HG02938 (cell line): ENCODE measurements around the gene TBKBP1.
"Not testable (repeated sequence)": the region's sequence is repeated elsewhere in the genome, so short reads cannot be mapped to it uniquely, and the experiment has no call there.

ENCODE experiments used
- ATAC-seq: cut with Tn5 transposase; IDR thresholded peaks from one replicate; pipeline ENCODE4 v1.9.1; 2021; ENCODE audit warnings: mild to moderate bottlenecking, moderate library complexity; ENCODE audit not compliant: unreplicated experiment

Gene TBKBP1

DNA sequence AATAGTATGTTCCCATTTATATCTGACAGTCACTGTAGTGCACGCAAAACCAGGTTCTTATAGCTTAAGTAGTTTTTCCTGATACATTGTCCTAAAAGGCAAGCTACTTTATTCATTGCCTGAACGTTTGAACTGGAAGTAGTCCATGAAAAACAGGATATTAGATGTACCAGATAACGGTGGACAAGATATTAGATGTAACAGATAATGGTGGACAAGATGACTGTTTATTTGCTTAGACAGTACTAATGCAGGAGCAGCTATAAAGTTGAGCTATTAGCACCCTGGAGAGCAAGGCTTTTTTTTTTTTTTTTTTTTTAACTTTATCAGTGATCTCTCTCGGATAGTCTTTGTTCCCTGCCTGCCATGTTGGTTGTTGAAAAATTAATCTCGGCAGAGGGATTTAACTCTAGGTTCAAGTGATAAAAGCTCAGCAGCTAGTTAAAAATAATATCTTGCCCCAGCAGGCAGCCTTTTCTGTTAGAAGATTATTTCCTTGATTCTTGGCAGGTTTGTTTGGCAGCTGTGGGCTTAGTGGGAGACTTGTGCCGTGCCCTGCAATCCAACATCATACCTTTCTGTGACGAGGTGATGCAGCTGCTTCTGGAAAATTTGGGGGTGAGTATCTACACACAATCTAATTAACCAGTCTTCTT is 17.3 kb upstream of the TBKBP1 start:
- ATAC-seq, result no peak

DNA sequence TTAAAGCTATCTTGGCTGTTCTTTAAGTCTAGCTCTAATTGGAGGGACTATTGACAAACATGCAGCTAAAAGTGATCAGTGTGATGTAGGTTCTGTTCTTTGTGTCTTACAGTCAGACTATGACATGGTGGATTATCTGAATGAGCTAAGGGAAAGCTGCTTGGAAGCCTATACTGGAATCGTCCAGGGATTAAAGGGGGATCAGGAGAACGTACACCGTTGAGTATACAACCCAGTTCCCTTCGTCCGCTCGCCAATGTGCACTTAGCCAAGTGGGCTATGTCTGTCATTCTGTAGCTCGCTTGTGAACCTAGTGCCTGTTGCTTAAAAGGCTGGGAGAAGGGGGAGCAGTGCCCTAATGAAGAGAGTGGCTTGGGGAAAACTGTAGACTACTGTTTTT is 15.8 kb upstream of the TBKBP1 start:
- ATAC-seq, result no peak

DNA sequence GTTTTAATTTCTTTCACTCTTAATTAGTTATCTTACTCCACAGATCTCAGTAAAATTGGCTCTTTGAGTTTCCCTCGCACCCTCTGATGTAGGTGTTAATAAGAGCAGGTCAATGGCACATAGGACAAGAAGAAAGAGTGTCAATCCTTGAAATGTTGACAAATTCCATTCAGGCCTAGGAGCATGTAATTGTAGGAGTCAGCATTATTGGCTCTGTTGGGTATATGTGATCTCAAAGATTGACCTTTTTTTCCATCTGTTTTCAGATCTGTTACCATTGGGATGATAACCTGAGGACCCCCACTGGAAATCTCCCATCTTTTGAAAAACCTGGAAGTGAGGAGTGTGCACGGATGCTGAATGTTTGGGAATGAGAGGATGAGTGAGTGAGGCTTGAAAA is 11.8 kb upstream of the TBKBP1 start:
- no peak for ATAC-seq

DNA sequence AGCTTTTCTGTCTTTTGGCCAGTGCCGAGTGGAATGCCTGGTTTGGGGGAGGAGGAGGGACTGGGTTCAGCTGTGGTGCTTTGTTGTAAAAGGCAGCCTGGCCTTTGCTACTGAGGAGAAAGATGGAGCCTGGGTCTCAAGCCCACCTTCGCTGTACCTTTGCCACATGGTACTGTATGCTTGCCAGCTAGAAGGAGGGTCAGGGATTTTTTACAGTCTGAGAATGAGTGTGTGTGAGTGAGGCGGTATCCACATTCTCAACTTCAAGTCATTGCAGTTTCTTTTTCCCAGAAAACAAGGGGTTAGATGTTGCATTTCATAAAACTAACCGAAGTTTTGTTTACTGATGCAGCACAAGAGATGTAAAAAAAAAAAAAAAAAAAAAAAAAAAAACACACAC is 11.2 kb upstream of the TBKBP1 start:
- ATAC-seq, result not testable (repeated sequence)

DNA sequence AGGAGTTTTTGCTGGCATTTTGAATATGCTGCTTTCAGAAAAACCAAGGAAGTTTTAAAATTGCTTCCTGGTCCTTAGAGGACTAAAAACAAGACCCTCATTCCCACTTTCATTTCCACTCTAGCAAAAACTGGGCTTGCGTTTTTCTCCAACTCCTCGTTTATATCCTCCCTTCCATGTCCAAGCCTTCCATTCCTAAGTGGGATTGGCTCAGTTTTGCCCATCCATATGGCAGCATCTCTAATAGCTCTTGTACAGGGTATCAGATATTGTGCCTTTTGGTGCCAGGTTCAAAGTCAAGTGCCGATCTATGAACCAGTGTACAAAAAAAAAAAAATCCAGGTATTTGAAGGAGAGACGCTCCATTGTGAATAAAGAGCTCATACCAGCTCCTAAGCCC is 9.9 kb upstream of the TBKBP1 start:
- no peak for ATAC-seq

DNA sequence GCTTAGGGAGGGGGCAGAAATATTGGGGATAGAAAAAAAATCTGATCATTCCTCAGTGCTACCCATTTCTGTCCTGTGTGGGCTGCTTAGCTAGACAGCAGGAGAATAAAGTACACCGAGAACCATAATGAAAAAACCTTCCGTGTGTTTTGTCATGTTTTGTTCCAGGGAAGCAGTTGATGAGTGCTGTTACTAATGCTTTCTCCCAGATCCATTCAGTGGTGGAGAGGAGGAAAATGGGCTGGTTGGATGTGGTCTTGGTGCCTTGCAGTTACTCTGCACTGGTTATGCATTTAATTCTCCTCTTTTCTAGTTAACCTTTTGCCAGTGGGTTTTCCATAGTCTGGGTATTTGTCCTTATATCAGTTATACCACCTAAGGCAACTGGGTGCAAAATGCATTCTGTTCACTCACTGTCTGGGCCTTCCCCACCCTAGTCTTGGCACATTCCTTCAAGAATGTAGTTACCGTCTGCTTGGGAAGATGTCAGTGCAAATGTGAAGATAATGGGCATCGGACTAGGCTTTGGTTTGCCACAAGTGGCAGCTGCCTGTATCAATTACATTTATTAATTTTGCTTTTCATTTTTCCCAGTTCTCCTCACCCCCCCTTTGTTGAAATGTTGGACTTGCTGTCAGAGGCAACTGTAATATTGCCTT is 9.3 kb upstream of the TBKBP1 start:
- no peak for ATAC-seq

DNA sequence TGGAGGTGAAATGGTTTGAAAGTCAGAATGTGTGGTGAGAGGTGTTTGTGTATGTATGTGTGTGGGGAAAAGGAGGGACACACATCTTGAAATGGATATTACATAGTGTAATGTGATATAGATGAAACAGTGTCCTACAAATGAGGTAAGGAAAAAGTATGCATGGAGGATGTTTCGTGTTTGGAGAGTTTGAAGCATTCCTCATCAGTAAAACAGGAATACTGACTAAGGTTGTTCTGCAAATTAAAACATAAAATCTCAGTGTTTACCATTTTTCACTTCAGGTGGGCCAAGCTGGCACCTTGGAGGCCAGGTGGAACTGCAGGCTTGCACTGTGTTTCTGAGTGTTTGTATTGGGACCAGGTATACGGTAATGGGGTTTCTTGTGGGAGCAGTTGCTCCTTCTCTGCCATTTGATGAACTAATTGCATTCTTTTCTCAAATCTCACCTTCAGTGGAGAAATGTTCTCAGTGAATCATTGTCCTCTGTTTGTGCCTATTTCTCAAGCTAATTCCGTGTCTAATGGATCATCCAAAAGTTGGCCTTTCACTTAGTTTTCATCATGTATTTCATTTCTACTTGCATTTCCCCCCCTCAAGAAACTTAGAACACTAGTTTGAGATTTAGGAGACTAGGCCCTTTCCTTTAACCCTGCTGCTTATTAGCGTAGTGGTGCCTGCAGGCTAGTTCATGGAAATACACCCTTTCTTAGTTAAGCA is 8.2 kb upstream of the TBKBP1 start:
- ATAC-seq, result no peak

DNA sequence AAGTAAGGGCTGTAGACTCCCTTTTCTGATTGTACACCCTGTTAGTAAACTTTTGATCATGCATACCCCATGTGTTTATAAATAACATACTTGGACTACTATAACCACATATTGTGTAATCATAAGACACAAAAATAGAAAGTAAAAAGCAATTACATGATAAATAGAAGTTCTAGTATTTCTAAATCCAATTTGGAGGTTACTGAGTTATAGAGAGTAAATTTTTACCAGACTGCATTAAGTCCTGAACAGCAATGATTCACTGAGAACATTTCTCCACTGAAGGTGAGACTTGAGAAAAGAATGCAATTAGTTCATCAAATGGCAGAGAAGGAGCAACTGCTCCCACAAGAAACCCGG is 7.7 kb upstream of the TBKBP1 start:
- ATAC-seq, result no peak

DNA sequence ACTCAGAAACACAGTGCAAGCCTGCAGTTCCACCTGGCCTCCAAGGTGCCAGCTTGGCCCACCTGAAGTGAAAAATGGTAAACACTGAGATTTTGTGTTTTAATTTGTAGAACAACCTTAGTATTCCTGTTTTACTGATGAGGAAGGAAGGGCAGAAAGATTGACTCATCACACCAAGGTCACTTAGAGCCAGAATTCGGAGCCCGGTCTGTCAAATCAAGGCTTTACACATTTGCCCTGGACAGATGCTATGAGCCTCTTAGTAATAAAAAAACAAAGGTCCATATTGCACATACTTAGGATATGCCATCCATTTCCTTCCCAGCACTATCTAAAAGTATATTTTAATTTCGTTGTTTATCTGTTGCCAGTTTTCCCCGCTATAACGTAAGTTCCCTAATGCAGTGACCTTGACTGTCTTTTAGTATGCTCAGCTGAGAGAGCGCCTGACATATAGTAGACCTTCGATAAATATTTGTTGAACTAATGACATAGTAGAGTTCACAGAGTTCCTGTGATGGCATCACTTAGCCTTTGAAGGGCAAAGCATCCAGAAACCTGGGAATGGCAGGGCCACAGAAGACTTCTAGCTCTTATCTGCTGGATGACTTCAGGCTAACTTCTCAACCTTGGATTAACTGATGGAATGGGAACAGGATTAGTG is 7.2 kb upstream of the TBKBP1 start:
- no peak for ATAC-seq

DNA sequence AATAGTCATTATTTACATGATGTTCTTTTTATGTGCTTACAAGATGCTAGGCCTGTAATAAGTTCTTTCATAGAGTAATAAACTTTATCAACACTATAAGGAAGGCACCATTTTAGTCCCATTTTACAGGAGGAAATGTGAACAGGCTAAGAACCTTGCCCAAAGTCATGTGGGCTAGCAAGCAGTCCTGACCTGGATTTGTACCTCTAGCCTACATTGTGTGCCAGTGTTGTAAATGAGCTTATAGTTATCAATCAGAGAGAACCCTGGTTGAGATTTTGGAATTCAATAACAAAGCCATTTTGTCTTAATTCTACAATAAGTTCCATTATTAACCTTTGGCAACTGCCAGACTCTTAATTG is 6.7 kb upstream of the TBKBP1 start:
- ATAC-seq, result no peak

DNA sequence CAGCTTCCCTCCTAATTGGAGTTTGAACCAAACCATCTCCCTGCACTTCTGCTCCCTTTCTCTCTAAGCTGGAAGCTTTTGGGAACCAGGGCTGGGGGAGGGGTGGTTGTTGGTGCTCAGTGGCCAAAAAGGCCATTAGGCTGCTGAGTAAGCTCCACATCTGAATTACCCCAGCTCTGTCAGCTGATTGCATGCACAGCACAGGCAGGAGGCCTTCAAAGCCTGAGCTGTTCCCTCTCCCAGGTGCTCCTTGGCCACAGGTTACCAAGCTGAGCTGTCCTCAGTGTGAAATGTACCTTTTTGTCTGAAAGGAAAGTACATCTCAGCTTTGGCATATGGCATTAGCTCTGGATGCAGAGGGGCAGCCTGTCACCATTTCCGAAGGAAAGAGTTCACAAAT is 6.2 kb upstream of the TBKBP1 start:
- ATAC-seq, result no peak

DNA sequence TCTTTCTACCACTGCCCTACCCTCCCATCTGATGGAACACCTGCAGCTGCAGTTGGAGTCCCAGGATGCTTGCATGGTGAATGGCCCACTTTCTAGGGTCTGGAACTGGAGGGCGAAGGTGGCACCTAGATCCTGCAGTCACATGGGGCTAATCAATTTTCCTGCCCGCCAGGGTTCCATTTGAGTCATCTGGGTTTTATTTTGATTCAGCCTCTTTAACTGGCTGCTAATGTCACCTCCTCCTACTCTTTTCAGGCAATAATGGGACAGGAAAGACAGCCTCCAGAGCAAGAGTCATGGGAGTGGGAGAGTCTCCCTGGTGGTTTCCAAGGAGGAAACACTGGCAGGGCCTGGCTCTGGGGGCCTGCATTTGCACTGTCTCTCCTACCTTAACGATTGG is 3.8 kb upstream of the TBKBP1 start:
- no peak for ATAC-seq

DNA sequence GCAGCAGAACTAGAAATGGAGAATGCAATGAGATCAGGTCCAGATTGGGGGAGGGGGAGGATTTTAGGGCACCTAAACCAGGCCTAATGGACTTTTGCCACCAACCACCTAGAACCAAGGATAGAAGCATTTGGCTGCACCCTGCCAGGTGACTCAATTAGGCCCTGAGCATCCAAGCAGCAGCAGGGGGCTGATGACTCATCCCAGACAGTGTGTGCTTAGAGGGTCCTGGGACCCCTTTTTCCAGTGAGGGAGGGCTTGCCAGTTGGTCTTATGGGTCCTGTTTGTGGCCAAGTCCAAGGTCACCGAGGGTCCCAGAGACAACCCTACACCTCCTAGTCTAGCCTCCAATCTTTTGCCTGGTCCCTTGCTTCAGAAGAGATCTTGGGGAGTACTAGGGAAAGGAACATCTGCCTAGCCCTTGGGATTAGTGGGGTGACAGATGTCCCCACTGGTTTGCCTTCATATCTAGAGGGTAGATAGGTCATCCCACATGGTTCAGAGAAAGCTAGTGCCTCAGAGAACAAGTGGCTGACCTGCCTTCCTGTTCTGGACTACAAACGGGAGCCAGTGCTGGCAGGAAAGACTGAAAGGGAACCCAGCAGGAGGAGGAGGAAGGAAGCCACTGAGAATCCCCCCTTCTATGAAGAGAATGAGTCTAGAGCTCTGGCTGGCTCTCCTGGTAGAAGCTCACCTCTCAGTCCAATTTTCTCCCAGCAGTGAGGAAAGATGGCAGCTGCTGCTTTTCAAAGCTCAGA is 1.6 kb upstream of the TBKBP1 start:
- no peak for ATAC-seq

DNA sequence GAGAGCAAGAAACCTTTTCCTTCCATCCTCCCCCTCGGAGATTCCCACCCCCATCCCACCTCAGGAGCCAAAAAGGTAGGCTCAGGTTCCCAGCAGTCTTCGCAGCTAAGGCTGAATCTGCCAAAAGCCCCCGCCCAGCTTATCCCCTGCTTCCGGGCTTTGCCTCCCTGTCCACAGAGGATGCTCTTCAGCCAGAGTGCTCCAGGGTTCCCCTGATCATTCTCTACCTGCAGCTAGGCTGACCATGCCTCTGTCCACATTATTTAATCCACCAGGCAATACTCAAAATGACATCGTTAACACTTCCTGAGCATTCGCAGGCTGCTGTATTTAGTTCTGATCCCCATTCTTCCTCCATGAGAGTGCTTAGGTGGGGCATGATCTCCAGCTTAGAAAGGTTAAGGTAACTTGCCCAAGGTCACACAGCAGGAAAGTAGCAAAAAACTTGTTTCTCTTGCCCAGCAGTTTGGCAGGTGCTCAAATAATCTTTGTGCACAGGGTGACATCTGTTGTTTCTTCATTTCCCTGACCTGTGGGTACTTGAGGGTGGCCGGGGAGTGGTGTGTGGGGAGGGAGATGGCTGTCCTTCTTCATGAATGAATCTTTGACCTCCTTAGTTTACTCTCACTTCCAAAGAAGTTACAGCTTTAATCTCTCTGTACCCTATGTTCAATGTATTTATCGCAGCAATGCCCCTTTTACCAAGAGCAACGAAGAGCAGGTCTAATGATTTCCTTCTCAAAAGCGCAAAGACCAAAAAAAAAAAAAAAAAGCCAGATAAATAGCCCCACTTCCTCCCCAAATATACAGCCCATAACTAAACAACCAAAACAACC is 848 bp upstream of the TBKBP1 start:
- ATAC-seq, result no peak

DNA sequence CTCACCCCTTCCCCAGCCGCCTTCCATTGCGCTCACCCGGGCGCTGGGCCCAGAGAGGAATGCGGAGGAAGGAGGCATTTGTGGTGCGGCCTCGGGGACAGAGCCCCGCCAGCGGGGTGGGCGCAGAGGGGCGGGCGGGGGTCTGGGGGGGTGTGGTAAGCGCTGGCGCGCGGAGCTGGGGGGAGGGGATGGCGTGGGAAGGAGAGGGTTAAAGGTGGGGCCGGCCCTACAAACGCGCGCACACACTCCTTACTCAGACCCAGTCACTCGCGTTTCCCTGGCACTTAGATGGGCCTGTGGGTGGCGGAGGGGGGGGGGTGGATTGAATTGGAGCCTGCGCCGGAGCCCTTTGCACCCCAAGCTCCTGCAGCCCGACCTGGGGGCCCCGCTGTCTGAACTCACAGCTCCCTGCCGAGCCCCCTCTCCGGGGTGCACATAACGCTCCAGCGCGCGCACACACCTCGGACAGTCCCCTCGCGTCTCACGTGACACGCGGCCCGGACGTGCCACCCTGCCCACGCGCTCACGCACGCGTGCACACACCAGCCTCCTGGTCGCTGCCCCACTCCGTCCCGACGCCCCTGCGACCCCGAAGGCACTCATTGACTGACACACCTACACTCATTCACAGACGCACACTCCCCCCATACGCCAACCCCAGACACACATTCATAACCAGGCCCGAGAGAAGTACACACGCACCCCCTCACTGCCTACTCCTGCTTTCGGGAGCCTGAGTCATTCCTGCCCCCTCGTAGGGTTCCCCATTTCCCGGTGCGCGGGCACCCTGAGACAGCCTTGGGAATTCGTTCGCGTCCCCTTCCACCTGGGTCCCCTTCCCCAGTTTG is 844 bp downstream of the TBKBP1 start:
- ATAC-seq, result no peak

DNA sequence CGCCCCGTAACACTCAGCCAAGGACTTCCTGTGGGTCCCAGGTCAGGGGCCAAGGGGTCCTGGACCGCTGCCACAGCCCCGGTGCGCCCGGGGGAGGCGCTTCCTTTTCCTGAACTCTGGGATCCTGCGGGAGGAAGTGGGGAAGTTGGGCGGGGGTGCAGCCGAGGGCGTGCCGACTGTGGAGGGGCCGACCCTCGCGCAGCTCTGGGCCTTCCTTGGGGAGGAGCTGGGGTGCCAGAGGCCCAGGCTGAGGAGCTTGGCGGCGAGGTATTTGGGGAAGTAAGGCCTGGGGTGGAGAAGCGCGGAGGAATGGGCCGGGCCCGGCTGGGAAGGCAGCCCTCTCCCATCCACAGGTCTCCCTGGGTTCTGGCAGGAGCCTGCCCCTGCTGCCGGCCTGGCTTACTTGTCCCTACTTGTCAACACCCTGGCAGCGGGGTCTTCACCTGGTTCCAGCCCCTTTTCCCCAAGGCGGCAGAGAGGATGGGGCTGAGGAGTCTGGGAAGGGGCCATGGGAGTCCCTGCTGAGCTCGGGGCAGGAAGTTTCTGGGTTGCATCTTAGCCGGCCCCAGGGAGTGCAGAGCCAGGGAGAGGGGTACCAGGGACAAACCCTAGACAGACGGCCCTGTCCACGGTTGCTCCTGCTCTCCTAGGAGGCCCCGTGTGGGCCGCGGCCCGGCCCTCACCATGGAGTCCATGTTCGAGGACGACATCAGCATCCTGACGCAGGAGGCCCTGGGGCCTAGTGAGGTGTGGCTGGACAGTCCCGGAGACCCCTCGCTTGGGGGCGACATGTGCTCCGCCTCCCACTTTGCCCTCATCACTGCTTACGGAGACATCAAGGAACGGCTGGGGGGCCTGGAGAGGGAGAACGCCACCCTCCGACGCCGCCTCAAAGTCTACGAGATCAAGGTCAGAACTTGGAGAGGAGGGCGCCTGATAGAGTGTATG is 1.7 kb downstream of the TBKBP1 start:
- ATAC-seq, result no peak

DNA sequence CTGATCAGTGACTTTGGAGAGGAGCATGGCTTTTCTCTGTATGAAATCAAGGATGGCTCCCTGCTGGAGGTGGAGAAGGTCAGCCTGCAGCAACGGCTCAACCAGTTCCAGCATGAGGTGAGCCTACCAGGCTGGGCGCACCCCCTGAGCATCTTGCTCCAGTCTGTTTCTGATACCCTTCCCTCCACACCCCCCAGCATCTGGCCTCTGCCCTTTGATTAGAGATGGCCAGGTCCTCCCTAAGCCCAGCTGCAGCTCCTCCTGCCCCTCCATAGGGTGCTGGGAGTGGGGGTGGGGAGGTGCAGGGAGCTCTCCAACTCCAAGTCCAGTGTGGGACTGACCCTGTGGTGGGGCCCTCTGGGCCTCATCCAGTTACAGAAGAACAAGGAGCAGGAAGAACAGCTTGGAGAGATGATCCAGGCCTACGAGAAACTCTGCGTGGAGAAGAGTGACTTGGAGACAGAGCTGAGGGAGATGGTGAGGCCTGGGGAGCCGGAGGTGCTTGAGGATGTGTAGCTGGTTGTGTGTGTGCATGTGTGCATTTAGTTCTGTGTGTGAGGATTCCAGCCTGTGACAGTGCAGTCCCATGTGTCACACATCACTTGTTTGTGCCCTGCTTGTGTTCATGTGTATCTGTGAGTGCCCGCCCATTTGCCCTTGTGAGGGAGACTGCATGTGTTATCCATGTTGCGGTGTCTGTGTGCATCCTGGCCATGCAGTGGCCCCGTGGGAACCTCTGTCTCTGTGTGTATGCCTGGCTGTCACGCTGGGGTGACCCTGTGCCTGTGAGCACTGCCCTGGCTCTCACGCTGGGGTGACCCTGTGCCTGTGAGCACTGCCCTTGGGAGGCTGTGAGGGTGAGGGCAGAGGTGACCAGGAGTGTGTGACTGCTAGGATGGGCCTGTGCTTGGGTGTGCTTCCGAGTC is 3.0 kb downstream of the TBKBP1 start:
- no peak for ATAC-seq
